Trophoblast cell (in vitro differentiated cells and primary cell): ENCODE measurements around the gene GADD45GIP1.

ENCODE experiments used
- DNase-seq, 2 donors: peaks; one replicate each; pipeline ENCODE4 v3.0.0-alpha.2; 2016
- H2AFZ ChIP-seq: 2 replicates; pipeline ENCODE4 v1.6.1; 2013; ENCODE audit warnings: low read length, moderate library complexity, mild to moderate bottlenecking; ENCODE audit not compliant: insufficient read depth, poor library complexity
- H2AK5ac ChIP-seq: 2 replicates; pipeline ENCODE4 v1.6.1; 2013; ENCODE audit warnings: mild to moderate bottlenecking, low read length
- H2BK120ac ChIP-seq: 2 replicates; pipeline ENCODE4 v1.6.1; 2013; ENCODE audit warnings: low read length, mild to moderate bottlenecking, moderate library complexity; ENCODE audit not compliant: insufficient read depth, poor library complexity
- H2BK12ac ChIP-seq: 2 replicates; pipeline ENCODE4 v1.6.1; 2013; ENCODE audit warnings: mild to moderate bottlenecking, low read length, moderate library complexity
- H2BK5ac ChIP-seq: 2 replicates; pipeline ENCODE4 v1.6.1; 2013; ENCODE audit warnings: low read length, low read depth, moderate library complexity, mild to moderate bottlenecking; ENCODE audit not compliant: poor library complexity
- H3K14ac ChIP-seq: 2 replicates; pipeline ENCODE4 v1.6.1; 2013; ENCODE audit warnings: mild to moderate bottlenecking, low read length
- H3K18ac ChIP-seq: 2 replicates; pipeline ENCODE4 v1.6.1; 2013; ENCODE audit warnings: mild to moderate bottlenecking, low read length
- H3K23ac ChIP-seq: 2 replicates; pipeline ENCODE4 v1.6.1; 2013; ENCODE audit warnings: low read length
- H3K27ac ChIP-seq: 2 replicates; pipeline ENCODE4 v1.5.1; 2013; ENCODE audit warnings: low read depth, mild to moderate bottlenecking, inconsistent platforms, low read length, moderate library complexity
- H3K27me3 ChIP-seq: 2 replicates; pipeline ENCODE4 v1.6.1; 2013; ENCODE audit warnings: inconsistent platforms, mild to moderate bottlenecking, low read length, moderate library complexity; ENCODE audit not compliant: insufficient read depth
- H3K36me3 ChIP-seq, 2 experiments: 1 replicate in 1 of 2; 2 replicates in 1 of 2; pipeline ENCODE4 v1.6.1; 2013; ENCODE audit warnings: low read length in 2 of 2, mild to moderate bottlenecking in 2 of 2, moderate library complexity in 1 of 2; ENCODE audit not compliant: insufficient read depth in 2 of 2, control insufficient read depth in 1 of 2
- H3K4ac ChIP-seq: 2 replicates; pipeline ENCODE4 v1.6.1; 2013; ENCODE audit warnings: low read depth, mild to moderate bottlenecking, low read length, moderate library complexity
- H3K4me1 ChIP-seq, 2 experiments: 1 replicate in 1 of 2; 2 replicates in 1 of 2; pipeline ENCODE4 v1.6.1; 2013; ENCODE audit warnings: low read length in 2 of 2, mild to moderate bottlenecking in 2 of 2, moderate library complexity in 1 of 2; ENCODE audit not compliant: insufficient read depth in 2 of 2, control insufficient read depth in 1 of 2
- H3K4me2 ChIP-seq: 2 replicates; pipeline ENCODE4 v1.6.1; 2013; ENCODE audit warnings: inconsistent platforms, mild to moderate bottlenecking, low read length, moderate library complexity
- H3K4me3 ChIP-seq: 2 replicates; pipeline ENCODE4 v1.5.1; 2013; ENCODE audit warnings: mild to moderate bottlenecking, low read depth, low read length, inconsistent platforms
- H3K79me1 ChIP-seq: one replicate; pipeline ENCODE4 v1.6.1; 2013; ENCODE audit warnings: low read length
- H3K79me2 ChIP-seq: 2 replicates; pipeline ENCODE4 v1.6.1; 2013; ENCODE audit warnings: low read length, mild to moderate bottlenecking; ENCODE audit not compliant: control insufficient read depth, insufficient read depth, poor library complexity
- H3K9ac ChIP-seq: 2 replicates; pipeline ENCODE4 v1.6.1; 2013; ENCODE audit warnings: mild to moderate bottlenecking, low read length
- H3K9me3 ChIP-seq: 2 replicates; pipeline ENCODE4 v1.6.1; 2013; ENCODE audit warnings: low read depth, mild to moderate bottlenecking, control low read depth, inconsistent platforms, low read length; ENCODE audit not compliant: insufficient read depth
- H4K12ac ChIP-seq: 2 replicates; pipeline ENCODE4 v1.6.1; 2013; ENCODE audit warnings: low read depth, mild to moderate bottlenecking, low read length, moderate library complexity
- H4K8ac ChIP-seq: 2 replicates; pipeline ENCODE4 v1.6.1; 2013; ENCODE audit warnings: low read depth, mild to moderate bottlenecking, low read length, moderate library complexity
- H4K91ac ChIP-seq: one replicate; pipeline ENCODE4 v1.6.1; 2013; ENCODE audit warnings: low read depth, mild to moderate bottlenecking, low read length, moderate library complexity
- WGBS: extraction: QIAGEN DNeasy Blood & Tissue Kit; methylation state at CpG from one replicate; pipeline ENCODE4 v1.1.7; 2013; ENCODE audit warnings: missing lambda C conversion rate; ENCODE audit not compliant: insufficient read length, insufficient coverage; ENCODE audit errors: extremely low coverage; 5-methylcytosine and 5-hydroxymethylcytosine counted together

Gene GADD45GIP1

DNA sequence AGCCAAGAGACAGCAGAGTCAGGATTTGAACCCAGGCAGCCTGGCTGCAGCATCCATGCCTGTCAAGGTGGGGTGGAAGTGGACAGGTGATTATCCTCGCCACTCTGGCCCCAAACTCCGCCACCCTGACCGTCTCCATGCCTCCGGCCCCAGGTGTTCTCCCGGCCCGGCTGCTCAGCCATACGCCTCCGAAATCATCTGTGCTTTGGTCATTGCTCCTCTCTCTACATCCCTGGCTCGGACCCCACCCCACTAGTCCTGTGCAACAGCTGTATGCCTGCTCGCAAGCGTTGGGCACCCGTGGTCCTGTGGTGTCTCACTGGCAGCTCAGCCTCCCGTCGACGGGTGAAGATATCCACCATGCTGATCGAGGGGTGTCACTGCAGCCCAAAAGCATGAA is 16.2 kb upstream of the GADD45GIP1 start:
- Histone ChIP-seq H3K14ac (no peak overlapping the region), H3K4me3 (peak overlapping the region; percentile 44), H3K36me3 (no peaks in the 10 kb centered on the region), H2BK5ac (no peak overlapping the region), H3K9ac (peak overlapping the region; percentile 22), H2BK12ac (no peak overlapping the region), H3K23ac (no peak overlapping the region), H3K27ac (no peak overlapping the region), H4K8ac (no peak overlapping the region), H3K79me1 (no peaks in the 10 kb centered on the region), H2BK120ac (no peak overlapping the region), H3K4ac (no peak overlapping the region), H3K79me2 (no peaks in the 10 kb centered on the region), H3K4me1 (no peaks in the 10 kb centered on the region), H3K9me3 (peaks cover 3% of the 10 kb centered on the region), H2AK5ac (no peak overlapping the region), H3K4me2 (no peak overlapping the region), H3K18ac (no peak overlapping the region), H4K12ac (no peak overlapping the region), H2AFZ (no peak overlapping the region), H3K27me3 (peaks cover 2% of the 10 kb centered on the region), H4K91ac (no peak overlapping the region)
- no peak for DNase-seq
- no CpG with 5 or more reads among the region's 16 CpGs for WGBS

DNA sequence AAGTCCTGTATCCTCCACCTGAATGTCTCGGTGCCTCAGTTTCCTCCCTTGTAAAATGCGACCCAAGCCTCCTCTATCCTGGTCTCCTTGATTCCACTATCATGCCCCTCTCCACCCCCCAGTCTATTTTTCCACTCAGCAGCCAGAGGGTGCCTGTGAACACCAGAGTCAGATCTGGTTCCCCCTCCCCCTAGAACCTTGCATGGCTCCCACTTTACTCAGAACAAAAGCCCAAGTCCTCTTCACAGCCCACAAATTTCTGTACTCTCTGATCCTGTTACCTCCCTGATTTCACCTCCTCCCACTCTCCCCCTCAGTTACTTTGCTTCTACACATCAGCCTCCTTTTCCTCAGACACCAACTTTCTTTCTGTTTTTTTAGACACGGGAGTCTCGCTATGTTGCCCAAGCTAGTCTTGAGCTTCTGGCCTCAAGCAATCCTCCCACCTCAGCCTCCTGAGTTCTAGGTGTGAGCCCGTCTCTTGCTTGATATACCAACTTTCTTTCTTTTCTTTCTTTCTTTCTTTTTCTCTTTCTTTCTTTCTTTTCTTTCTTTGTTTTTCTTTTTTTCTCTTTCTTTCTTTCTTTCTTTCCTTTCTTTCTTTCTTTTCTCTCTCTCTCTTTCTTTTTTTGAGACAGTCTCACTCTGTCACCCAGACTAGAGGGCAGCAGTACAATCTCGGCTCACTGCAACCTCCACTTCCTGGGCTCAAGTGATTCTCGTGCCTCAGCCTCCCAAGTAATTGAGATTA is 13.2 kb upstream of the GADD45GIP1 start:
- no peak overlapping the region for H2BK5ac ChIP-seq
- H3K23ac ChIP-seq, result no peak overlapping the region
- no peak overlapping the region for H3K18ac ChIP-seq
- WGBS, result no CpG with 5 or more reads among the region's 7 CpGs
- H4K91ac ChIP-seq, result no peak overlapping the region
- no peak for DNase-seq
- no peak overlapping the region for H4K8ac ChIP-seq
- H2BK120ac ChIP-seq, result no peak overlapping the region
- H3K4me1 ChIP-seq, result peaks cover under 1% of the 10 kb centered on the region in 2 experiments
- H2BK12ac ChIP-seq, result no peak overlapping the region
- H3K79me1 ChIP-seq, result peaks cover 3% of the 10 kb centered on the region
- H3K14ac ChIP-seq, result no peak overlapping the region
- no peak overlapping the region for H4K12ac ChIP-seq
- H2AK5ac ChIP-seq, result no peak overlapping the region
- H3K27me3 ChIP-seq, result peaks cover 2% of the 10 kb centered on the region
- H3K27ac ChIP-seq, result no peak overlapping the region
- H3K9me3 ChIP-seq, result no peaks in the 10 kb centered on the region
- H2AFZ ChIP-seq, result no peak overlapping the region
- H3K9ac ChIP-seq, result no peak overlapping the region
- H3K4ac ChIP-seq, result no peak overlapping the region
- H3K79me2 ChIP-seq, result no peaks in the 10 kb centered on the region
- no peak overlapping the region for H3K4me2 ChIP-seq
- no peak overlapping the region for H3K4me3 ChIP-seq
- no peaks in the 10 kb centered on the region for H3K36me3 ChIP-seq

DNA sequence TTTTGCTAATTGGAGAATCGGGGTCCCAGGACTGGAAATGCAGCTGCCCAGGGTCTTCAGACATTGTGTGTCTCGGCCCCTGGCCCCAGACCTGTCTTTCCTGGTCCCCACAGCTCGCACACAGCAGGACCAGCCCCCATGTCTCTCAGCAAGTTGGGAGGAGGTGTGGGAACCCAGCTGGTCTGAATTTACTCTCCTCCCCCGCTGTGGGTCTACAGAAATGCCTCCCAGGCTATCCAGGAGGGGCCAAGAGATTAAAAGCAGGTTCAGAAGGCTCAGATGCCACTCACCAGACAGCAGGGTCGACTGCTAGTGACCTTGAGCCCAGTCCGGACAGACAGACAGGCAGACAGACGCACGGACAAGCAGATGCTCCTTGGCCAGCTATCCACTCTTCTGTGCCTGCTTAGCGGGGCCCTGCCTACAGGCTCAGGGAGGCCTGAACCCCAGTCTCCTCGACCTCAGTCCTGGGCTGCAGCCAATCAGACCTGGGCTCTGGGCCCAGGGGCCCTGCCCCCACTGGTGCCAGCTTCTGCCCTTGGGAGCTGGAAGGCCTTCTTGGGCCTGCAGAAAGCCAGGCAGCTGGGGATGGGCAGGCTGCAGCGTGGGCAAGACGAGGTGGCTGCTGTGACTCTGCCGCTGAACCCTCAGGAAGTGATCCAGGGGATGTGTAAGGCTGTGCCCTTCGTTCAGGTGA is 12.4 kb upstream of the GADD45GIP1 start, which contains the start of gene DAND5:
TSS of gene DAND5 (plus strand) at position 285 of the 697 bp plus-strand sequence. CDS start at position 370, 85 bp downstream.
- WGBS, result no CpG with 5 or more reads among the region's 14 CpGs
- no peak within 1 kb of the TSS for H3K4me3 ChIP-seq

DNA sequence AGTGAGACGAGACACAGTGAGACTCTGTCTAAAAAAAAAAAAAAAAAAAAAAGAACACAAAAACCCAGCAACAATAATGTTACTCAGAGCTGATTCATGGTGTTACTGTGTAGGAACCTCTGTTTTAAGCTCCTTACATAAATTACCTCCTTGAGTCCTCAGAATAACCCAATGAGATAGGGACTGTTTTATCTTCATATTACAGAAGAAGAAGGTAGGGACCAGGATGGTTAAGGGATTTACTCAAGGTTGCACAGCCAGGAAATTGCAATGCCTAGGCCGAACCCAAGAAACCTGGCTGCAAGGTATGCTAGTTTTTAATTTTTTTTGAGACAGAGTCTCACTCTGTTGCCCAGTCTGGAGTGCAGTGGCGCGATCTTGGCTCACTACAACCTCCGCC is 10.9 kb upstream of the GADD45GIP1 start:
- no peak overlapping the region for H2BK5ac ChIP-seq
- H4K91ac ChIP-seq, result no peak overlapping the region
- no peak overlapping the region for H3K9ac ChIP-seq
- no peak overlapping the region for H3K27ac ChIP-seq
- H3K4me1 ChIP-seq, result peaks cover 3 to 4% of the 10 kb centered on the region in 2 experiments
- H3K4me2 ChIP-seq, result no peak overlapping the region
- H2AK5ac ChIP-seq, result no peak overlapping the region
- H4K12ac ChIP-seq, result no peak overlapping the region
- H3K9me3 ChIP-seq, result no peaks in the 10 kb centered on the region
- H3K4me3 ChIP-seq, result no peak overlapping the region
- no peak overlapping the region for H3K14ac ChIP-seq
- no peak overlapping the region for H2BK12ac ChIP-seq
- H3K27me3 ChIP-seq, result no peaks in the 10 kb centered on the region
- H3K36me3 ChIP-seq, result no peaks in the 10 kb centered on the region
- H3K18ac ChIP-seq, result no peak overlapping the region
- no peak overlapping the region for H2AFZ ChIP-seq
- H3K23ac ChIP-seq, result no peak overlapping the region
- no peak overlapping the region for H2BK120ac ChIP-seq
- no peak overlapping the region for H3K4ac ChIP-seq
- H3K79me2 ChIP-seq, result no peaks in the 10 kb centered on the region
- WGBS, result no CpG with 5 or more reads among the region's 5 CpGs
- no peak overlapping the region for H4K8ac ChIP-seq
- H3K79me1 ChIP-seq, result peaks cover 6% of the 10 kb centered on the region
- no peak for DNase-seq

More for the DNA sequence above, 12.4 kb upstream of the GADD45GIP1 start, which contains the start of gene DAND5:
- Histone ChIP-seq H3K9me3 (no peaks in the 10 kb centered on the region), H3K23ac (no peak within 1 kb of the TSS), H2BK120ac (no peak within 1 kb of the TSS), H3K4me1 (peaks cover 3 to 4% of the 10 kb centered on the region in 2 experiments), H4K91ac (no peak within 1 kb of the TSS), H3K4ac (no peak within 1 kb of the TSS), H2AK5ac (no peak within 1 kb of the TSS), H4K12ac (no peak within 1 kb of the TSS), H2BK5ac (no peak within 1 kb of the TSS), H3K79me2 (no peaks in the 10 kb centered on the region), H4K8ac (no peak within 1 kb of the TSS), H3K9ac (no peak within 1 kb of the TSS), H3K18ac (no peak within 1 kb of the TSS), H3K36me3 (no peaks in the 10 kb centered on the region), H3K79me1 (peaks cover 6% of the 10 kb centered on the region), H3K4me2 (no peak within 1 kb of the TSS), H2AFZ (no peak within 1 kb of the TSS), H3K27me3 (peaks cover 2% of the 10 kb centered on the region), H2BK12ac (no peak within 1 kb of the TSS), H3K14ac (no peak within 1 kb of the TSS), H3K27ac (no peak within 1 kb of the TSS)
- no peak for DNase-seq
